Ectodermal cell (in vitro differentiated cells): Measurements from ENCODE around the gene PGRMC2.
"Not testable (repeated sequence)": the region's sequence is repeated elsewhere in the genome, so short reads cannot be mapped to it uniquely, and the experiment has no call there.

ENCODE experiments used
- H3K27ac ChIP-seq: 2 replicates; pipeline ENCODE4 v1.7.0; 2013; ENCODE audit warnings: mild to moderate bottlenecking, low read depth, low read length; ENCODE audit not compliant: insufficient read depth, poor library complexity, severe bottlenecking
- H3K27me3 ChIP-seq: 2 replicates; pipeline ENCODE4 v1.7.0; 2013; ENCODE audit warnings: mild to moderate bottlenecking, low read length; ENCODE audit not compliant: insufficient read depth, control insufficient read depth, poor library complexity, severe bottlenecking
- H3K36me3 ChIP-seq: one replicate; pipeline ENCODE4 v1.7.0; 2013; ENCODE audit warnings: low read length; ENCODE audit not compliant: control insufficient read depth, insufficient read depth
- H3K4me1 ChIP-seq: one replicate; pipeline ENCODE4 v1.7.0; 2013; ENCODE audit warnings: low read length; ENCODE audit not compliant: control insufficient read depth, insufficient read depth
- H3K4me3 ChIP-seq: 2 replicates; pipeline ENCODE4 v1.7.0; 2013; ENCODE audit warnings: low read depth, low read length, control low read depth; ENCODE audit not compliant: insufficient read depth
- H3K9me3 ChIP-seq: 2 replicates; pipeline ENCODE4 v1.7.0; 2013; ENCODE audit warnings: mild to moderate bottlenecking, low read length, moderate library complexity; ENCODE audit not compliant: control insufficient read depth
- WGBS, 2 experiments: methylation state at CpG; one replicate each; pipeline ENCODE4 v1.1.7; 2013; ENCODE audit warnings: missing lambda C conversion rate in 2 of 2; 5-methylcytosine and 5-hydroxymethylcytosine counted together

PGRMC2 gene

DNA sequence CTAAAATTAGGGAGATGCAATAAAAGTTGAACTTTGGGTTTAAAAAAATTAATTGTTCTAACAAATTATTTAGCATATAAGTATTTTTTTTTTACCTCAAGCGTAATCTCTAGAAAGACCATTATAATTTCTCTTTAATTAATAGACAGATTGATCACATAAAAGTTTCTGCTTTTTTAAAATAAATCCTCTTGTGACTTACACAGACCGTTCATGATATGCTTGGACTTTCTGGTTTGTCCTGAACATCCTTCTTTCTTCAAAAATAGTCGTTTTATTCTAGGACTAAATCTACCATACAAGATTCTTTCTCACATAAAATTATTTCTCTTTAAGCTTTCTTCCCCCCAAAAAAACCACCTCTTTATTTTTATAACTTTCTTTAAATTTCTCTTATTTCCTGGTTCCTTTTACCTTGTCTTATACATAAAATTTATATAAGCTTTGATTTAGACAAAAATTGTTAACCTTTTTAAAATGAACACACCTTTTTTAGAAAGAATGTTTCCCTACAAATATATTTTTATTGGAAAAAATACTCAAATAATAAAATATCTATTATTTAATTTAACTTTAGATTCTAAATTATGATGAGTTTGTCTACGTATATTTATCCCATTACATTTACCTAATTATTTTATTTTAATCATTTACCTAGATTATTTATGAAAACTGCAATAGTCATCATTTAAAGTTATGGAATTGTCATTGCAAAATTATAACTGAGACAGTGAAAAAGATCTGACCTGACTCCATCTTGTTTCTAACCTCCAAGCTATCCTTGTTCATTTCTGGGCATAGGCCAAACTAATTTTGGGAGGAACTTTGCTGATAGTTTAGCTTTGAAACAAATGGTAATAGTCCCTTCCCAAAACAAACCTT, 37.6 kb downstream of the PGRMC2 start:
- Histone ChIP-seq H3K9me3 (peaks cover 3% of the 10 kb centered on the region), H3K27me3 (no peaks in the 10 kb centered on the region), H3K27ac (no peak overlapping the region), H3K36me3 (no peaks in the 10 kb centered on the region), H3K4me1 (no peaks in the 10 kb centered on the region), H3K4me3 (no peak overlapping the region)
- WGBS, 2 experiments: 48 to 49% methylated on average over 2 to 3 of the region's 4 CpGs

DNA sequence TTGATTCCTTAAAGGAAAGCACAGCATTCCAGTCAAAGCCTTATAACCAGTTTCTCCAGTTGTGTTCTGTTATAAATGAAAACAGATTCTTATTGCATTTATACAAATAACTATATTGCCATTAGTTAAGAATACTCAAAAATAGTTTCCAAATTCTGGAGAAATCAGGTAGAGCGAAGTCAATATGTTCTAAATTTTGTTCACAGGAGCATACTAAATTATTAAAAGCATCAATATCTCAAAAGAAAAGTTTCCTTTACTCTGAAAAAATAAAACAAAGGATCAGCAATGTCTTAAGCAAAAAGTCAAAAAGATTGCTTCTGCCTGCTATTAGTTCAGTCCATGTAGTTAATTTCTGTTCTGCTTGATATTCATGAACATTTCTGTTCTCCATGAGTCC, 39.7 kb downstream of the PGRMC2 start:
- no peaks in the 10 kb centered on the region for H3K27me3 ChIP-seq
- H3K9me3 ChIP-seq: peaks cover 3% of the 10 kb centered on the region
- H3K4me3 ChIP-seq: no peak overlapping the region
- no peak overlapping the region for H3K27ac ChIP-seq
- no peaks in the 10 kb centered on the region for H3K36me3 ChIP-seq
- no peaks in the 10 kb centered on the region for H3K4me1 ChIP-seq
- WGBS, 2 experiments: 83 to 92% methylated on average over 1 of the region's 1 CpG

DNA sequence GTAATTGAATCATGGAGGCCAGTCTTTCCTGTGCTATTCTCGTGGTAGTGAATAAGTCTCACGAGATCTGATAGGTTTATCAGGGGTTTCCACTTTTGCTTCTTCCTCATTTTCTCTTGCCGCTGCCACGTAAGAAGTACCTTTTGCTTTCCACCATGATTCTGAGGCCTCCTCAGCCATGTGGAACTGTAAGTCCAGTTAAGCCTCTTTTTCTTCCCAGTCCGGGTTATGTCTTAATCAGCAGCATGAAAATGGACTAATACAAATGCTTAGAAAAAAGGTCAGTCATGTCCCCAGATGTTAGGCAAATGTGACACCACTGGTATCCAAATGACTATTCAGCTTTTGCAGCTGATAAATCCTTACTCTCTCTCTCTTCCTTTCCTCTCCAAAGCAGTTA, 42.2 kb downstream of the PGRMC2 start:
- H3K4me3 ChIP-seq, H3K27me3 ChIP-seq, H3K9me3 ChIP-seq, H3K4me1 ChIP-seq, H3K27ac ChIP-seq, H3K36me3 ChIP-seq: not testable (repeated sequence)
- WGBS, 2 experiments: 94 to 95% methylated on average over 5 of the region's 5 CpGs

DNA sequence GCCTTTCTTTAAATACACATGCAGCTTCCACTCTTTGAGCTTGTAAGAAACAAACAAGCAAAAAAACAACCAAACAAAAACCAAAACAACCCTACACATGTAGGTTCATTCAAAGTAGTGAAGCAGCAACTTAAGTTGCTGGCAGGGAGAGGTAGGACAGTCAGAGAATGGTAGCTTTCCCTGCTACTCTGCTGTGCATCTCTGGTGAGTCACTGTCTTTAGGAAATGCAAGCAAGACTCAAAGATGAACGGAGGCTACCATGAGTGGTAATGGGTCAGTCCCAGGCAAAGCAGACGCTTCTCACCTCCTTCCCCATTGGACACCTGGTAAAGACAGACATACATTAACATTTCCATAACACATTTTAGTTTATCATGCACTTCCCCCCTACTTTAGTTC, 43.2 kb downstream of the PGRMC2 start:
- no peaks in the 10 kb centered on the region for H3K36me3 ChIP-seq
- no peaks in the 10 kb centered on the region for H3K4me1 ChIP-seq
- no peak overlapping the region for H3K27ac ChIP-seq
- H3K4me3 ChIP-seq: no peak overlapping the region
- peaks cover 3% of the 10 kb centered on the region for H3K9me3 ChIP-seq
- WGBS, 2 experiments: 81 to 98% methylated on average over 2 of the region's 2 CpGs
- no peaks in the 10 kb centered on the region for H3K27me3 ChIP-seq

DNA sequence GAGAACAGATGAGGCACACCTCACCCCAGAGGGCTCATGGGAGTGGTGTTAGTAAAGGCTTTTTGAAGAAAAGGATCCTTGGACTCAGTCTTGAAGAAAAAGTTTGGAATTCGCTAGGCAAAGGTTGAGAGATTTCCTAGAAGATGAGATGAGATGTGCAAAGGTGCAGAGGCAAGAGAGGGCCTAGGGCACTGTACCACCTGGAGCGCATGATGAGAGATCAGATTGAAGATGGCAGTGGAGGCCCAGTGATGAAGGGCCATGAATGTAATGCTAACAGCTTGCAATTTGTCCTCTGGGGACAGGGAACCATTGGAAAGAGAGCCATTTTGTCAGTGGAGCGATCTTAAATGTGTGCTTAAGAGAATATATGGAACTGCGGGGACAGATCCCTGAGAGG, 45.0 kb downstream of the PGRMC2 start:
- no peaks in the 10 kb centered on the region for H3K4me1 ChIP-seq
- WGBS, 2 experiments: 95 to 97% methylated on average over 4 of the region's 4 CpGs
- H3K9me3 ChIP-seq: peaks cover 3% of the 10 kb centered on the region
- no peaks in the 10 kb centered on the region for H3K36me3 ChIP-seq
- no peak overlapping the region for H3K4me3 ChIP-seq
- no peaks in the 10 kb centered on the region for H3K27me3 ChIP-seq
- H3K27ac ChIP-seq: no peak overlapping the region

DNA sequence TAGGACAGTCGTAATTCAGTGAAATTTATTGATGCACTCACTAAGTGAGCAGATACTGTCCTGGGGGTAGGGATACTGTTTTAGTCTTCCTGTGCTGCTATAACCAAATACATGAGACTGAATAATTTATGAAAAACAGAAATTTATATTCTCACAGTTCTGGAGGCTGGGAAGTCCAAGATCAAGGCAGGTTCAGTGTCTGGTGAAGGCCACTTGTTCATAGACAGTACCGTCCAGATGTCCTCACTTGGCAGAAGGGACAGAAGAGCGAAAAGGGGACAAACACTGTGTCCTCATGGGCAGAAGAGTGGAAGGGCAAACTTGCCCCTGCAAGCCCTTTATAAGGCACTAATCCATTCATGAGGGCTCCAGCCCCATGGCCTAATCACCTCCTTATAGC, 45.6 kb downstream of the PGRMC2 start:
- WGBS, 2 experiments: 95 to 96% methylated on average over 3 of the region's 3 CpGs

DNA sequence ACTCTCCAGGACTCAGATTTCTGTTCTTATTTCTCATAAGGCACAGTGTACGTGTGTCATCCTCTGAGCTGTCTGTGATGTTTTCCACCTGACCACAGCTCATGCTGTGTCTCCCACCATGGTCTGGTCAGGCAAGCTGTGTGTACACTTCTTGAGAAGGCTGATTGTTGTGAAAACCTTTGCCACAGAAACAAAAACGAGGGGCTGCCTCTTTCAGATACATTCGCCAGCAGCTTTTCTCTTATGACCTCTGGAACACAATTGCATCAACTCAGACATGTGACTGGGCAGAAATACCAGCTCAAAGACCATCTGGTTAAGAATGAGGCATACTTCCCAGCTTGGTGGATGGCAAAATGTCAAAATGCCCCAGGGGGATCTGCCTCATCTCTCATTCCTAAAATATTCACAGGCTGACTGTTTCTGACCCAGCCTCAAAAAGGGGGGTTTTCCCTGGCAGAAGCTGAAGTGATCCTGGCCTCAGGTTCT, 46.1 kb downstream of the PGRMC2 start:
- H3K4me1 ChIP-seq: no peaks in the 10 kb centered on the region
- H3K9me3 ChIP-seq: no peaks in the 10 kb centered on the region
- H3K4me3 ChIP-seq: no peak overlapping the region
- no peaks in the 10 kb centered on the region for H3K27me3 ChIP-seq
- no peaks in the 10 kb centered on the region for H3K36me3 ChIP-seq
- no peak overlapping the region for H3K27ac ChIP-seq
- 87 to 88% methylated on average over 3 of the region's 3 CpGs for WGBS, 2 experiments

More for the DNA sequence above, 45.6 kb downstream of the PGRMC2 start:
- Histone ChIP-seq H3K27me3 (no peaks in the 10 kb centered on the region), H3K4me1 (no peaks in the 10 kb centered on the region), H3K27ac (no peak overlapping the region), H3K9me3 (peaks cover 3% of the 10 kb centered on the region), H3K36me3 (no peaks in the 10 kb centered on the region), H3K4me3 (no peak overlapping the region)

DNA sequence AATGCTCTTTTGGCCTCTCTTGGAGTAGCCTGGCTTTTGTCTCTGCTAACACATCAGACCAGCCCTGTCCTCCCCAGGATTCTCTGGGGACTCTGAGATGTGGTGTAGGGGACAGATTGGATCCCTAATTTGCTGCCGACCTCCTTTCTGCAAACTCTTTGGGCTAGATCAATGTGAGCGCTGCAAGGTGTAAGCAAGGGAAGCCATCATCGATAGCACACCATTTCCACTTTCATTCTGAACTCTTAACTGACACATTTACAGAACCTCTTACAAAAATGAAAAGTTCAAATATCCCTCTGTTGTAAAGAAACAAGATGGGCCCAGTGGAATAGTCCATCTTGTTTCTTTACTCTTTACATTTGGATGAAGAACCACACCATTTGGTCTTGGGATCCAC, 46.6 kb downstream of the PGRMC2 start:
- Histone ChIP-seq H3K27me3 (no peaks in the 10 kb centered on the region), H3K27ac (no peak overlapping the region), H3K9me3 (no peaks in the 10 kb centered on the region), H3K4me3 (no peak overlapping the region), H3K4me1 (no peaks in the 10 kb centered on the region), H3K36me3 (no peaks in the 10 kb centered on the region)
- 93 to 94% methylated on average over 3 of the region's 3 CpGs for WGBS, 2 experiments

DNA sequence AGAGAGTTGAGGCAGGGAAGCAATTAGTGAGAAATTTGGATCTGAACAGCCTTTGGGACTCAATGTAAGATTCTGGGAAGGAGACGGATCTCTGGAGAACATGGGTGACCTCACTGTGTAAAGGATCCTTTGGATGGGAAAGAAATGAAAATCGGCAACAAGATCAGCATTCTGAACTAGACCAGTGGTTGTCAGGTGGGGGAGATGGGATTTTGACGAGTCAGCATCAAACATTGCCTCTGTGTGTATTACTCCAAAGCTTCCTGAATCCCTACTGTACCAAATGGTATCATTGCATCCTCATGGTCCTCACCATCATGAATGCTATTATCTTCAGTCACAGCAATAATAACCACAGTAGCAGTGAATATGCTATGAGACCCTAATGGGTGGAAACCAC, 52.8 kb downstream of the PGRMC2 start:
- Histone ChIP-seq H3K27me3 (no peaks in the 10 kb centered on the region), H3K4me3 (no peak overlapping the region), H3K4me1 (no peaks in the 10 kb centered on the region), H3K9me3 (no peaks in the 10 kb centered on the region), H3K36me3 (no peaks in the 10 kb centered on the region), H3K27ac (no peak overlapping the region)
- 89% methylated on average over 3 of the region's 3 CpGs for WGBS, 2 experiments

DNA sequence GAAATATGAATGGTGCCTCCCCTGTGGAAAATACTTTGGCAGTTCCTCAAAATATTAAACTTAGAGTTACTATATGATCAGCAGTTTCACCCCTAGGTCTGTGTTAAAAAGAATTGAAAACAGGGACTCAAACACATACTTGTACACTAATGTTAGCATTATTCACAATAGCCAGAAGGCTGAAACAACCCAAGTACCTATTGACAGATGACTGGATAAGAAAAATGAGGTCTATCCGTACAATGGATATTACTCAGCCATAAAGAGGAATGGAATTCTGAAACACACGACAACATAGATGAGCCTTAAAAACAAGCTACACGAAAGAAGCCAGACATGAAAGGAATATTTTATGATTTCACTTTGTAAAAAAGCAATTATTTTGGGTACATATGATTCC, 54.9 kb downstream of the PGRMC2 start:
- H3K4me3 ChIP-seq: no peak overlapping the region
- H3K4me1 ChIP-seq: peaks cover 15% of the 10 kb centered on the region
- H3K36me3 ChIP-seq: no peaks in the 10 kb centered on the region
- no peak overlapping the region for H3K27ac ChIP-seq
- no peaks in the 10 kb centered on the region for H3K9me3 ChIP-seq
- H3K27me3 ChIP-seq: no peaks in the 10 kb centered on the region
- 94 to 100% methylated on average over 3 of the region's 3 CpGs for WGBS, 2 experiments
